ENCODE data around the gene CLEC4C. TPM values are rescaled to one million over a fixed set of nuclear protein-coding genes. Genes with fewer than 3 reads are reported as not detected.

Gene CLEC4C
- total and polyA plus RNA-seq, 2 donors (not counting 3 experiments of a cell fraction or from before 2014, with no cell fraction given) = not detected

- BruUV-seq (replicated peaks) = no TSS peak
- Histone ChIP-seq H3K9me3 (replicated peaks; ENCODE audit: control insufficient read depth, insufficient read depth, low read length) (no peaks in the 10 kb centered on the region), H4K20me1 (replicated peaks; ENCODE audit: control insufficient read depth, extremely low read depth, insufficient read depth, low read length) (no peaks in the 10 kb centered on the region), H3K36me3 (ENCODE audit: control insufficient read depth in 2 of 2, extremely low read depth in 1 of 2, insufficient read depth in 2 of 2, low read length in 2 of 2) (no peaks in the 10 kb centered on the region), H3K4me1 (ENCODE audit: control insufficient read depth, extremely low read depth, insufficient read depth, low read length) (peaks cover 3% of the 10 kb centered on the region), H3K9ac (replicated peaks; ENCODE audit: extremely low read depth, insufficient read depth, low read length) (no peak overlapping the region), H2AFZ (ENCODE audit: low read depth, low read length) (no peak overlapping the region), H3K4me2 (ENCODE audit: insufficient read depth, low read length) (no peak overlapping the region), H3K4me3 (replicated peaks in 1 of 3; ENCODE audit: insufficient read depth in 1 of 3, low read depth in 1 of 3, low read length in 3 of 3) (no peak overlapping the region), H3K79me2 (ENCODE audit: control insufficient read depth, insufficient read depth, low read length) (no peaks in the 10 kb centered on the region), H3K27me3 (ENCODE audit: control insufficient read depth in 2 of 2, insufficient read depth in 2 of 2, low read length in 2 of 2) (peaks cover 0 to 6% of the 10 kb centered on the region in 2 experiments), H3K9me1 (replicated peaks; ENCODE audit: control insufficient read depth, extremely low read depth, insufficient read depth, low read length) (no peaks in the 10 kb centered on the region), H3K27ac (ENCODE audit: insufficient read depth, low read depth, low read length) (no peak overlapping the region)
- no peak for TF ChIP-seq MYC (IDR thresholded peaks at IDR 0.05; ENCODE audit: low read depth, low read length)
- no peak for TF ChIP-seq POLR2A (IDR thresholded peaks at IDR 0.05; ENCODE audit: low read depth, low read length)
- TF ChIP-seq EZH2 (IDR thresholded peaks at IDR 0.05; ENCODE audit: borderline replicate concordance, low read depth, low read length, severe bottlenecking) = no peak
- TF ChIP-seq GATA2 (IDR thresholded peaks at IDR 0.05; ENCODE audit: insufficient read depth, insufficient read length, low read depth, low read length) = no peak
- TF ChIP-seq MAX (IDR thresholded peaks at IDR 0.05; ENCODE audit: insufficient read depth, insufficient read length) = no peak
- no peak for TF ChIP-seq JUN (IDR thresholded peaks at IDR 0.05; ENCODE audit: borderline replicate concordance, insufficient read depth, insufficient read length, low read depth)
- TF ChIP-seq POLR2AphosphoS5 (IDR thresholded peaks at IDR 0.05; ENCODE audit: insufficient read depth, low read depth, low read length) = no peak
- TF ChIP-seq, protein P1, sequence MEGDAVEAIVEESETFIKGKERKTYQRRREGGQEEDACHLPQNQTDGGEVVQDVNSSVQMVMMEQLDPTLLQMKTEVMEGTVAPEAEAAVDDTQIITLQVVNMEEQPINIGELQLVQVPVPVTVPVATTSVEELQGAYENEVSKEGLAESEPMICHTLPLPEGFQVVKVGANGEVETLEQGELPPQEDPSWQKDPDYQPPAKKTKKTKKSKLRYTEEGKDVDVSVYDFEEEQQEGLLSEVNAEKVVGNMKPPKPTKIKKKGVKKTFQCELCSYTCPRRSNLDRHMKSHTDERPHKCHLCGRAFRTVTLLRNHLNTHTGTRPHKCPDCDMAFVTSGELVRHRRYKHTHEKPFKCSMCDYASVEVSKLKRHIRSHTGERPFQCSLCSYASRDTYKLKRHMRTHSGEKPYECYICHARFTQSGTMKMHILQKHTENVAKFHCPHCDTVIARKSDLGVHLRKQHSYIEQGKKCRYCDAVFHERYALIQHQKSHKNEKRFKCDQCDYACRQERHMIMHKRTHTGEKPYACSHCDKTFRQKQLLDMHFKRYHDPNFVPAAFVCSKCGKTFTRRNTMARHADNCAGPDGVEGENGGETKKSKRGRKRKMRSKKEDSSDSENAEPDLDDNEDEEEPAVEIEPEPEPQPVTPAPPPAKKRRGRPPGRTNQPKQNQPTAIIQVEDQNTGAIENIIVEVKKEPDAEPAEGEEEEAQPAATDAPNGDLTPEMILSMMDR (IDR thresholded peaks at IDR 0.05; ENCODE audit: extremely low read depth in 1 of 2, insufficient read depth in 1 of 2, low read depth in 1 of 2, low read length in 2 of 2) = no peak
- TF ChIP-seq FOS (IDR thresholded peaks at IDR 0.05; ENCODE audit: borderline replicate concordance, insufficient read depth, low read length) = no peak
- CTCF ChIA-PET = no interaction called here
- DNase-seq (ENCODE audit: low read depth, low spot score) (no peak), FAIRE-seq (no peak)
- POLR2A ChIA-PET = no interaction called here
- dilution Hi-C loops (cut with MboI; ENCODE audit: extremely low pct_ligation_motif_present, low sequenced_read_pairs) = no loop called here
- intact Hi-C loops (cut with micrococcal nuclease) = no loop called here
Measured at GRCh38 chr12:7681535-7681934, 65.6 kb downstream of the CLEC4C start.

Small RNA genes within 50 kb of the gene (small RNA-seq; reads per million reads assigned to genes)
- gene RF00019 (ENCODE audit: insufficient read depth, insufficient read length, low read depth, low replicate concordance) = not detected

Other genes with a start within 250 kb of the CLEC4C start
- not detected in 2 replicates for gene CD163, start 243.6 kb downstream of the CLEC4C start, total RNA-seq
- not detected in 2 replicates for gene CD163, start 243.6 kb downstream of the CLEC4C start, polyA plus RNA-seq
- not detected in 2 replicates for gene APOBEC1, start 81.5 kb downstream of the CLEC4C start, total RNA-seq
- gene APOBEC1, start 81.5 kb downstream of the CLEC4C start, polyA plus RNA-seq = not detected in 2 replicates
- gene GDF3, start 51.6 kb downstream of the CLEC4C start, total RNA-seq = 4.1 and 5.0 TPM in 2 replicates
- 3.1 and 3.2 TPM in 2 replicates for gene GDF3, start 51.6 kb downstream of the CLEC4C start, polyA plus RNA-seq
- not detected in 2 replicates for gene DPPA3, start 35.9 kb downstream of the CLEC4C start, total RNA-seq
- gene DPPA3, start 35.9 kb downstream of the CLEC4C start, polyA plus RNA-seq = not detected in 2 replicates
- gene NANOGNB, start 17.8 kb upstream of the CLEC4C start, total RNA-seq = not detected in 2 replicates
- gene NANOGNB, start 17.8 kb upstream of the CLEC4C start, polyA plus RNA-seq = not detected in 2 replicates
- gene NANOG, start 42.0 kb upstream of the CLEC4C start, total RNA-seq = not detected in 2 replicates
- 0.03 TPM in 1 of 2 replicates, not detected in the other for gene NANOG, start 42.0 kb upstream of the CLEC4C start, polyA plus RNA-seq
- gene SLC2A14, start 125.5 kb upstream of the CLEC4C start, total RNA-seq = 1.5 TPM in 1 of 2 replicates, not detected in the other
- gene SLC2A14, start 125.5 kb upstream of the CLEC4C start, polyA plus RNA-seq = not detected in 2 replicates
- 13.9 and 25.7 TPM in 2 replicates for gene SLC2A3, start 188.8 kb upstream of the CLEC4C start, total RNA-seq
- gene SLC2A3, start 188.8 kb upstream of the CLEC4C start, polyA plus RNA-seq = 12.7 and 20.8 TPM in 2 replicates